Kidney tubule cell (primary cell): Measurements from ENCODE around the gene ZNF335.
A peak's percentile ranks its signal among the peaks of the same experiment; 100 is the strongest.

ENCODE experiments used
- DNase-seq: peaks from one replicate; pipeline ENCODE4 v3.0.0-alpha.2; 2018; ENCODE audit warnings: low spot score

The ZNF335 gene

GRCh38 chr20:45971675-45972499, at the start of gene ZNF335:
Gene ZNF335, minus strand, starts transcription at chr20:45972203. Its CDS starts 793 bp downstream, at chr20:45971410.
- DNase-seq, result peak; percentile 98

- no peak for DNase-seq
Observed at GRCh38 chr20:46020555-46020954, 48.6 kb upstream of the ZNF335 start.

GRCh38 chr20:46018611-46019010, 46.6 kb upstream of the ZNF335 start:
- no peak for DNase-seq

GRCh38 chr20:46018112-46018511, 46.1 kb upstream of the ZNF335 start:
- no peak for DNase-seq

- DNase-seq, result no peak
Observed at GRCh38 chr20:46017272-46017671, 45.3 kb upstream of the ZNF335 start.

GRCh38 chr20:46014517-46015396, 42.8 kb upstream of the ZNF335 start:
- no peak for DNase-seq

GRCh38 chr20:46013829-46014516, 42.0 kb upstream of the ZNF335 start:
- peak; percentile 66 for DNase-seq

GRCh38 chr20:46013322-46013828, 41.4 kb upstream of the ZNF335 start:
- DNase-seq, result no peak

GRCh38 chr20:46012921-46013320, 40.9 kb upstream of the ZNF335 start:
- no peak for DNase-seq

- peak; percentile 83 for DNase-seq
Observed at GRCh38 chr20:46011631-46012482, 39.9 kb upstream of the ZNF335 start.

GRCh38 chr20:46010491-46011391, 38.7 kb upstream of the ZNF335 start:
- DNase-seq, result peak; percentile 19

GRCh38 chr20:46009816-46010215, 37.8 kb upstream of the ZNF335 start:
- no peak for DNase-seq

GRCh38 chr20:46007671-46008070, 35.7 kb upstream of the ZNF335 start:
- peak; percentile 25 for DNase-seq

- no peak for DNase-seq
Observed at GRCh38 chr20:46006964-46007363, 35.0 kb upstream of the ZNF335 start.

- no peak for DNase-seq
Observed at GRCh38 chr20:46006022-46006705, 34.2 kb upstream of the ZNF335 start.

- DNase-seq, result peak; percentile 56
Observed at GRCh38 chr20:46004889-46005473, 33.0 kb upstream of the ZNF335 start.

- no peak for DNase-seq
Observed at GRCh38 chr20:46004187-46004586, 32.2 kb upstream of the ZNF335 start.

- DNase-seq, result no peak
Observed at GRCh38 chr20:46002008-46002407, 30.0 kb upstream of the ZNF335 start.

- no peak for DNase-seq
Observed at GRCh38 chr20:46001498-46001897, 29.5 kb upstream of the ZNF335 start.
